RWPE1 (cell line): ENCODE results near the gene PDE1C.
A peak's percentile ranks its signal among the peaks of the same experiment; 100 is the strongest.

Source experiments
- CTCF ChIA-PET: fragments of 350-600 bp; sonication (Branson Sonifier 250); formaldehyde crosslinking; extraction: SDS; loops from one replicate; lab custom pipeline; 2021; lab: Yijun Ruan, JAX
- POLR2A ChIA-PET: fragments of 400-600 bp; formaldehyde crosslinking; extraction: SDS; loops from one replicate; lab custom pipeline; 2020; ENCODE audit warnings: antibody characterized with exemption; ENCODE audit not compliant: low non-redundant PET; lab: Yijun Ruan, JAX
- DNase-seq: peaks from one replicate; pipeline ENCODE4 v3.0.0; 2012; ENCODE audit warnings: low spot score
- H3K27ac ChIP-seq: fragments of 450-650 bp; 2 replicates; pipeline ENCODE4 v1.5.1; 2017
- CTCF ChIP-seq: fragments of 450-650 bp; conservative IDR thresholded peaks from 2 replicates; pipeline ENCODE4 v1.5.1; 2017; ENCODE audit warnings: low read depth, mild to moderate bottlenecking

PDE1C gene

GRCh38 chr7:32034052-32034451 lies 36.2 kb downstream of the PDE1C start:
- TF ChIP-seq CTCF = no peak
- POLR2A ChIA-PET = no interaction called here
- DNase-seq = peak; percentile 29
- no peak overlapping the region for H3K27ac ChIP-seq
- CTCF ChIA-PET = interaction anchor here (0.7 kb wide), 1 partner anchor 162 kb away, joined by 3 read pairs; no protein-coding TSS in a partner anchor

DNA sequence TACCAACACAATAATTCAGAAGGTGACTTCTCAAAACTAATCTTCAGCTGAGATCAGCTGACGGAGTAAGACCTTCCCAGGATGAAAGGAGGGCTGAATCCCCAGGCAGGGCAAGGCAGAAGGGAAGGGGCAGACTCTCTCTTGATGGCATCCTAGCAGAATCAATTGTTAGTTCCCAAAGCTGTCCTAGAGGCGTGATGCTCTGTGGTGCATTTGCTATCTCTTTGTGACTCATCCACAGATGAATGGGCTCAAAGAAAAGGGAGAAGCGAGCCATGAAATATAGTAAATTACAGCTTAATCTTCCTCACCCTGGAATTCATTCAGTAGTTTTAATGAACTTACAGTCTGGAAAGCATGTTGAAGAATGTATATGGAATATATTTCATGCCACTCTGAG lies 37.2 kb downstream of the PDE1C start:
- no peak for DNase-seq
- TF ChIP-seq CTCF = no peak
- ChIA-PET CTCF (no interaction called here), POLR2A (no interaction called here)
- H3K27ac ChIP-seq = no peak overlapping the region

DNA sequence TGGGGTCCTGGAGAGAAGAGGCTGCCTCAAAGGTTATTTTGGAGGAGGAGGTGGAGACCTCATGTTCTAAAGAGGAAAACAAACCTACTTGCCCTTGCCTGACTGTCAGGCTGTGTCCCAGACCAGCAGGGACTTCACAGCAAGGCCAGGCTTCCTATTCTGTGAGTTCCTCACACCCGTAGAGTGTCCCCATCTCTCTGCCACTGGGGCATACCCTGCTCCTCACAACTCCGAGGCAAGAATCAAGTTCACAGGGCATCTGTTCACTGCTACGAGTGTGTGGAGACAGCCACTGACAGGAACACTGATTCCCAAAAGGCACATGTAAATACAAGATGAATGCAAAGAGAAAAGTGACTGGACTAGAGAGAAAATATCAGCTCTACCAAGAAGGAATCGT lies 38.0 kb downstream of the PDE1C start:
- DNase-seq = no peak
- TF ChIP-seq CTCF = no peak
- ChIA-PET CTCF (no interaction called here), POLR2A (no interaction called here)
- no peak overlapping the region for H3K27ac ChIP-seq

DNA sequence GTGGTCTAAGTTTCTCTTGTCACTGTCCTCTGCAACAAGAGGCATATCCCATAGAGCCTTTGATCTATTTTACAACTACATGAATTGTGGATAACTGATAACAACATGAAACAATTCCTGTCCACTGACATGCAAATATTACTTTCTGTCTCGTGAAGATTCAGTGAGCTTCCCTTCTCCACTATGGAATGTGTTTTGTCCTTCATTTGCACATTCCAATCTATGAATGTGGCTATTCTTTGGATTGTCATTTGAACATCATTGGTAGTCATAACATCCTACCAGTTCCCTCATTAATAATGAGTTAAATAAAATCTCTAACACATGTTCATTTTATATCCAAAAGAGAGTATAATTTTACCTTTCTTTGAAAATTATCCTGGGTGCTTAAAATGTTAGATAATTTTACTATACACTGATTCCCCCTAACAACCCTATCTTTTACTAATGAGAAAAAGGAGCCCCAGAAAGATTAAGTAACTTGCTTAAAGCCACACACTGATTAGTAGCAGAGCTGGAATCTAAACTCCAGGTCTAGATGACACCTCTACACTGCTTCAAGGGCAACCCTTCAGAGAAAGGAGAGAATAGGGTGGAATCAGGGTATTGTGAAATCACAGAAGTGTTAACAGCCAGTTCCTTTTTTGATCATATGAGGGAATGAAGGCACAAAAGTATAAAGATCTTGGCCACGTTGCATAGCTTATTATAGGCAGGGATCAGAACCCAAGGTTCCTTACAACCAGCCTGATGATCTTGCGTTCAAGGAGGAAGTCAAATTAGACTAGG lies 39.1 kb downstream of the PDE1C start:
- CTCF ChIA-PET = no interaction called here

DNA sequence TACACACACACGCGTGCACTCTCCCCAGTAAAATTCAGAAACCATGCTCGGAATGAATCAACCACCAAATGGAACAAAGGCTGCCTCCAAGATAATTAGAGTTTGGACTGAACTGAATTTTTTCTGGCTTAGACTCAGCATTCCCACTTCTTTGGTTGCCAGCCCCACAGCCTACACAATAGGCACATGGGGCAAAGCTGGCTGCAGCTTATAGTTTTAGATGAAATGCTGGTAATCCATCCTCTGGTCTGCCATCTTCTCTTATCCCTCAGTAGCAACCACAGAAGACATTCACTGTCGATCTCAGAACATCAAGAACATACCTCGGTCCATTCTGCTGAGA lies 44.2 kb downstream of the PDE1C start:
- CTCF ChIA-PET = no interaction called here
- POLR2A ChIA-PET = no interaction called here
- H3K27ac ChIP-seq = no peak overlapping the region

More for the DNA sequence above, 39.1 kb downstream of the PDE1C start:
- POLR2A ChIA-PET = no interaction called here
- DNase-seq = no peak
- H3K27ac ChIP-seq = no peak overlapping the region
- TF ChIP-seq CTCF = no peak

DNA sequence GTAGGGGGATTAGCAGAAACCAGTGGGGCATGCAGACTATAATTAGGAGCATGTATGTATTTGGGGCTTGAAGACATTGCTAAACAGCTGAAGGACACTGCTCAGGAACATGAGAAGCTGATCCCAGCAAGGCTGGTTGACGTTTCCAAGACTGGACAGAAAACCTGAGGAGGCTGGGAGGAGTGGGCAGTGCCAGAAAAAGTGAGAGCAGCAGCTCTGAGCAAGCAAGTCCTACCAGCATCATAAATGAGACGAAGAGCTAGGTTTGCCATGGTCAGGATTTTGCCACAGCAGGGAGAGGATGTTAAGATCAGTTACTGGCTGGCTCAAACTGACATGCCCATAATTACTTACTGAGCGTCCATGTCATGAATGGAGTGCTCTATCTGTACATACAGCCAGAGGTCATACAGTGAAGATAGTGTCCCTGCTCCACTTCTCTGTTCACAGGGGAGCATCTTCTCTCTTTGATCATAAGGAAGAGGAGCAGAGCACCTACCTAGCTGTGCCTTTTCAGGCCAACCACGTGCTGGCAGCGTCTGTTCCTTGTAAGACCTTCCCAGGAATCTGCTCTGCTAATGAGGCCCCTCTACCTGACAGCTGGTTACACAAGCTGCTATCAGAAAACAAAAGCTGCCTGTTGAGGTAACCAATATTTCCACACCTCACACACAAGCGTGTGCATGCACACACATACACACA lies 44.7 kb downstream of the PDE1C start:
- no peak for DNase-seq
- H3K27ac ChIP-seq = no peak overlapping the region
- ChIA-PET POLR2A (no interaction called here), CTCF (no interaction called here)
- TF ChIP-seq CTCF = no peak

More for the DNA sequence above, 44.2 kb downstream of the PDE1C start:
- DNase-seq = no peak
- no peak for TF ChIP-seq CTCF
